ENCODE results near the gene MON2. TPM values are rescaled to one million over a fixed set of nuclear protein-coding genes. Genes with fewer than 3 reads are reported as not detected.
A peak's percentile ranks its signal among the peaks of the same experiment; 100 is the strongest.

MON2 gene, protein sequence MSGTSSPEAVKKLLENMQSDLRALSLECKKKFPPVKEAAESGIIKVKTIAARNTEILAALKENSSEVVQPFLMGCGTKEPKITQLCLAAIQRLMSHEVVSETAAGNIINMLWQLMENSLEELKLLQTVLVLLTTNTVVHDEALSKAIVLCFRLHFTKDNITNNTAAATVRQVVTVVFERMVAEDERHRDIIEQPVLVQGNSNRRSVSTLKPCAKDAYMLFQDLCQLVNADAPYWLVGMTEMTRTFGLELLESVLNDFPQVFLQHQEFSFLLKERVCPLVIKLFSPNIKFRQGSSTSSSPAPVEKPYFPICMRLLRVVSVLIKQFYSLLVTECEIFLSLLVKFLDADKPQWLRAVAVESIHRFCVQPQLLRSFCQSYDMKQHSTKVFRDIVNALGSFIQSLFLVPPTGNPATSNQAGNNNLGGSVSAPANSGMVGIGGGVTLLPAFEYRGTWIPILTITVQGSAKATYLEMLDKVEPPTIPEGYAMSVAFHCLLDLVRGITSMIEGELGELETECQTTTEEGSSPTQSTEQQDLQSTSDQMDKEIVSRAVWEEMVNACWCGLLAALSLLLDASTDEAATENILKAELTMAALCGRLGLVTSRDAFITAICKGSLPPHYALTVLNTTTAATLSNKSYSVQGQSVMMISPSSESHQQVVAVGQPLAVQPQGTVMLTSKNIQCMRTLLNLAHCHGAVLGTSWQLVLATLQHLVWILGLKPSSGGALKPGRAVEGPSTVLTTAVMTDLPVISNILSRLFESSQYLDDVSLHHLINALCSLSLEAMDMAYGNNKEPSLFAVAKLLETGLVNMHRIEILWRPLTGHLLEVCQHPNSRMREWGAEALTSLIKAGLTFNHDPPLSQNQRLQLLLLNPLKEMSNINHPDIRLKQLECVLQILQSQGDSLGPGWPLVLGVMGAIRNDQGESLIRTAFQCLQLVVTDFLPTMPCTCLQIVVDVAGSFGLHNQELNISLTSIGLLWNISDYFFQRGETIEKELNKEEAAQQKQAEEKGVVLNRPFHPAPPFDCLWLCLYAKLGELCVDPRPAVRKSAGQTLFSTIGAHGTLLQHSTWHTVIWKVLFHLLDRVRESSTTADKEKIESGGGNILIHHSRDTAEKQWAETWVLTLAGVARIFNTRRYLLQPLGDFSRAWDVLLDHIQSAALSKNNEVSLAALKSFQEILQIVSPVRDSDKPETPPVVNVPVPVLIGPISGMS (N-terminal part only)
- total RNA-seq, result 100 to 1,000 TPM in 2 of 4 donors, 10 to 100 TPM in 2; 78.6 to 102 (median 97.7) TPM

DNA sequence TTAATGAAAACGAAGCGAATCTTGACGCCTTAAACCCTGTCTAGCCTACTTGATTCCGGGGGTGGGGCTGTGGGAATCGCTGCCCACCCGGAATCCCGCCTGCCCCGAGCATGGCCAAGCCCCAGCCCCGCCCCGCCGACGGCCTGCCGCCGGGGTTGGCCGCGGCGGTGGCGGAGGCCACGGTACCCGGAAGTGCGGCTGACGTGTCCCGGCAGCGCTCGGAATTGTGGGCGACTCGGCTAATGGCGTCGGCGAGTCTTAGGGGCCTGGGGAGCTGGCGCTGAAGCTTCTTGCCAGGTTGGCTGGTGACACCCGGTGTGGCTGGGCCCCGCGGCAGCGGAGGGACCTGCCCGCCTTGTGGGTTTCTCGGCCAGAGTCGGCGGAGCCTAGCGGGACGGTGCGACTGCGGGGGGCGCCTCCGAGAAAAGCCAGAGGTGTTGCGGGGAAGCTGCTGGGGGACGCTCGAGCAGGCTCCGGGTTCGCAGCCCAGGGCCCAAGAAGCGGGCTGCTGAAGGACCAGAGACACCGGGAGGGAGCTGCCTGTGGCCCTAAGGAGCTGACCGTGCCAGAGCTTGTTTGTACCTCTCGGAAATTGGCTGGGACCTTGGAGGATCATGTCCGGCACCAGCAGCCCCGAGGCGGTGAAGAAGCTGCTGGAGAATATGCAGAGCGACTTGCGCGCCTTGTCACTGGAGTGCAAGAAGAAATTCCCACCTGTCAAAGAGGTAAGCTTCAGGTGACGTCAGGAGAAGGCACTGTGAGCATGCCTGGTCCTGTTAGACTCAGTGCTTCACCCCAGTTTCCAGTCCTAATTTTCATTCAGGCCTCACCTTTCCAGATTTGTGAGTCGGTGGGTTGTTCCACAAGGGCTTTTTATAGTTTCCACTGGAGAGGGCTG lies at the start of gene MON2:
Gene MON2, plus strand, starts transcription at position 233 of the 898 bp plus-strand sequence. Its CDS starts 382 bp downstream, at position 615.
- peak; percentile 86 to 94 (median 92) for DNase-seq
- H3K4me1 ChIP-seq, result peaks cover 0 to 22% (median 0%) of the 10 kb centered on the region in 4 donors
- no peaks in the 10 kb centered on the region for H3K36me3 ChIP-seq
- TF ChIP-seq POLR2A (IDR thresholded peaks at IDR 0.05), result peak; percentile 57 to 59
- TF ChIP-seq, protein P1, sequence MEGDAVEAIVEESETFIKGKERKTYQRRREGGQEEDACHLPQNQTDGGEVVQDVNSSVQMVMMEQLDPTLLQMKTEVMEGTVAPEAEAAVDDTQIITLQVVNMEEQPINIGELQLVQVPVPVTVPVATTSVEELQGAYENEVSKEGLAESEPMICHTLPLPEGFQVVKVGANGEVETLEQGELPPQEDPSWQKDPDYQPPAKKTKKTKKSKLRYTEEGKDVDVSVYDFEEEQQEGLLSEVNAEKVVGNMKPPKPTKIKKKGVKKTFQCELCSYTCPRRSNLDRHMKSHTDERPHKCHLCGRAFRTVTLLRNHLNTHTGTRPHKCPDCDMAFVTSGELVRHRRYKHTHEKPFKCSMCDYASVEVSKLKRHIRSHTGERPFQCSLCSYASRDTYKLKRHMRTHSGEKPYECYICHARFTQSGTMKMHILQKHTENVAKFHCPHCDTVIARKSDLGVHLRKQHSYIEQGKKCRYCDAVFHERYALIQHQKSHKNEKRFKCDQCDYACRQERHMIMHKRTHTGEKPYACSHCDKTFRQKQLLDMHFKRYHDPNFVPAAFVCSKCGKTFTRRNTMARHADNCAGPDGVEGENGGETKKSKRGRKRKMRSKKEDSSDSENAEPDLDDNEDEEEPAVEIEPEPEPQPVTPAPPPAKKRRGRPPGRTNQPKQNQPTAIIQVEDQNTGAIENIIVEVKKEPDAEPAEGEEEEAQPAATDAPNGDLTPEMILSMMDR (IDR thresholded peaks at IDR 0.05), result no peak
- no peaks in the 10 kb centered on the region for H3K9me3 ChIP-seq
- no peaks in the 10 kb centered on the region for H3K27me3 ChIP-seq
- peak within 1 kb of the TSS; percentile 84 to 91 (median 89) for H3K27ac ChIP-seq
- peak within 1 kb of the TSS; percentile 69 to 92 (median 89) for H3K4me3 ChIP-seq

DNA sequence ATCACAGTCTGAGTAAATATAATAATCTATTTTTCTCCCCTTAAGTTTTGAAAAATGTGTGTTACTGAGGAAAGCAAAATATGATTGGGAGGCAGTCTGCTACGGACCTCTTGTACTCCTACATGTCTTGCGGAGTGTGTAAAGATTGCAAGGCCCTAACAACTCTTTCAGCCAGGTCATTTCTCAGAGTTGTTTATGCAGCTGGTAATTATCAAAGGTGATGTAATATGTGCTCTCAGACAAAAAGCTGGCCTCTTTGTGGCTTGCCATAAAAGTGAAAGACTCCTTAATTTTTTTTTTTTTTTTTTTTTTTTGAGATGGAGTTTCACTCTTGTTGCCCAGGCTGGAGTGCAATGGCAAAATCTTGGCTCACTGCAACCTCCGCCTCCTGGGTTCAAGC lies 40.5 kb upstream of the MON2 start:
- Histone ChIP-seq H3K27ac (no peak overlapping the region), H3K4me3 (no peak overlapping the region), H3K27me3 (no peaks in the 10 kb centered on the region), H3K9me3 (peaks cover 0 to 7% (median 0%) of the 10 kb centered on the region in 4 donors), H3K36me3 (no peaks in the 10 kb centered on the region), H3K4me1 (no peaks in the 10 kb centered on the region)
- DNase-seq, result no peak
- TF ChIP-seq POLR2A (IDR thresholded peaks at IDR 0.05), result no peak
- TF ChIP-seq, protein P1 (IDR thresholded peaks at IDR 0.05), result no peak

DNA sequence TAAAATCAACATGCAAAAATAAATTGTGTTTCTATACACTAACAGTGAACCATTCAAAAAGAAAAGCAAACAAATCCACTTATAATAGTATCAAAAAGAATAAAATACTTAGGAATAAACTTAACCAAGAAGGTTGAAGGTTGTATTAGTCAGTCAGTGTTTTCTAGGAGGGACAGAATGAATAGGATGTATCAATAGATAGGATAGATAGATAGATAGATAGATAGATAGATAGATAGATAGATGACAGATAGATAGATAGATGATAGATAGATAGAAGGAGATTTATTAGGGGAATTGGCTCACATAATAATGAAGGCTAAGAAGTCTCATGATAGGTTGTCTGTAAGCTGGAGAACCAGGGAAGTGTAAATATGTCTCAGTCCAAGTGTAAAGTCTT lies 37.2 kb upstream of the MON2 start:
- no peak for TF ChIP-seq POLR2A (IDR thresholded peaks at IDR 0.05)
- TF ChIP-seq, protein P1 (IDR thresholded peaks at IDR 0.05), result no peak
- DNase-seq, result no peak
- peaks cover 0 to 7% (median 0%) of the 10 kb centered on the region in 4 donors for H3K9me3 ChIP-seq
- no peaks in the 10 kb centered on the region for H3K36me3 ChIP-seq
- H3K4me1 ChIP-seq, result peaks cover 0 to under 1% (median 0%) of the 10 kb centered on the region in 4 donors
- no peak overlapping the region for H3K4me3 ChIP-seq
- no peak overlapping the region for H3K27ac ChIP-seq
- no peaks in the 10 kb centered on the region for H3K27me3 ChIP-seq

DNA sequence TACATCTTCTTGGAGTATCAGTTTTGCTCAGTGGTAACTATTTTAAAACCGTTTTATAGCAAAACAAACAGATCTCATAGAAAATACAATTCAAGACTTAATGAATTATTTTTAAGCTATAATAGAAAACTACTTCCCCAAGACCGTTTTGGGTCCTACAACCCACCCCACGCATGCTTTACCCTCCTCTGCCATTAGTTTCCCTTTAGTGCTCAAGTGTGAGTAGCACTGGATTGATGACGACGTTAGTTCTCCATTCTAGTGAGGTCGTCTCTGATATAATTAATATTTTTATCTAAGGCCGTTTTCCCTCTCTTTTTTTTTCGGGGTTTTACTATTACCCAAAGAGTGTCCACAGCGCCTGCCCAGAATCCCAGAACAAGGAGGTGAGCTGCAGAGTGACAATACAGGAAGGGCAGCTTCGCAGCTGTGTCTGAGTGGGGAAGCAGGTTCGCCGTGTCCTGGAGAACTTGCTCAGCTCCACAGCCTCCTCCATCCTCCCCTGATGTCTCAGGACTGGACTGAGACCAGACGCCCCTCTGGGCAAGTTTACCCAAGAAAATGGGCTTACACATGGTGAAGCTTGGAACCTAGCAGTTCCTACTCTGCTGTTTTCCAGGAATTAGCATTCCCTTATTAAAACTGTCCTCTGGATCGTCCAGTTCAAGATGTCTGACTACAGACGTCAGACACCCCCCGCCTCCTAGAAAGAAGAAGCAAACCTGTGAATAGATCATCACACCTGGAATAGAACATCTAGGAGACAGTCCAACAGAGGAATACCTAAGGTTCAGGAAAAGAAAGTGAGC lies 31.9 kb upstream of the MON2 start:
- Histone ChIP-seq H3K9me3 (no peaks in the 10 kb centered on the region), H3K27me3 (no peaks in the 10 kb centered on the region), H3K4me1 (peaks cover 0 to 14% (median 0%) of the 10 kb centered on the region in 4 donors), H3K36me3 (no peaks in the 10 kb centered on the region), H3K27ac (no peak overlapping the region), H3K4me3 (peak overlapping the region; percentile 14 to 51 (median 44))
- DNase-seq, result no peak
- no peak for TF ChIP-seq POLR2A (IDR thresholded peaks at IDR 0.05)
- TF ChIP-seq, protein P1 (IDR thresholded peaks at IDR 0.05), result no peak

Data from Peyer's patch (tissue), 4 donors.